RWPE2 (cell line): ENCODE data around the gene MEP1B.
"Not testable (repeated sequence)": the region's sequence is repeated elsewhere in the genome, so short reads cannot be mapped to it uniquely, and the experiment has no call there.

Experiments
- ATAC-seq: fragments of 200-7000 bp; cut with Tn5 transposase; 3 replicates; pipeline ENCODE4 v1.9.1; 2021; ENCODE audit warnings: low read depth
- DNase-seq: peaks from one replicate; pipeline ENCODE4 v3.0.0-alpha.2; 2020; ENCODE audit warnings: low spot score
- H3K27ac ChIP-seq: fragments of 450-650 bp; 2 replicates; pipeline ENCODE4 v1.5.1; 2017; ENCODE audit warnings: mild to moderate bottlenecking; ENCODE audit not compliant: poor library complexity, severe bottlenecking
- H3K27me3 ChIP-seq: fragments of 250-450 bp; sonication (Bioruptor Pico); 2 replicates; pipeline ENCODE4 v1.5.1; 2021; ENCODE audit warnings: mild to moderate bottlenecking, moderate library complexity; ENCODE audit not compliant: insufficient read depth, poor library complexity, severe bottlenecking
- H3K36me3 ChIP-seq: fragments of 250-450 bp; sonication (Bioruptor Pico); 2 replicates; pipeline ENCODE4 v1.5.1; 2020; ENCODE audit warnings: low read depth, mild to moderate bottlenecking, moderate library complexity
- H3K4me1 ChIP-seq: fragments of 250-450 bp; sonication (Bioruptor Pico); 2 replicates; pipeline ENCODE4 v1.5.1; 2021; ENCODE audit warnings: mild to moderate bottlenecking, moderate library complexity; ENCODE audit not compliant: insufficient read depth, poor library complexity, severe bottlenecking
- H3K4me3 ChIP-seq: fragments of 250-450 bp; sonication (Bioruptor Pico); 2 replicates; pipeline ENCODE4 v1.5.1; 2021; ENCODE audit warnings: mild to moderate bottlenecking, moderate library complexity; ENCODE audit not compliant: severe bottlenecking
- H3K9me3 ChIP-seq: fragments of 250-450 bp; sonication (Bioruptor Pico); 2 replicates; pipeline ENCODE4 v1.5.1; 2021; ENCODE audit warnings: mild to moderate bottlenecking, moderate library complexity; ENCODE audit not compliant: severe bottlenecking
- TF ChIP-seq, protein P1 (sequence below): fragments of 450-650 bp; IDR thresholded peaks from one replicate; pipeline ENCODE4 v1.5.1; 2017; ENCODE audit warnings: mild to moderate bottlenecking, moderate library complexity; ENCODE audit not compliant: poor library complexity, severe bottlenecking

Gene MEP1B

DNA sequence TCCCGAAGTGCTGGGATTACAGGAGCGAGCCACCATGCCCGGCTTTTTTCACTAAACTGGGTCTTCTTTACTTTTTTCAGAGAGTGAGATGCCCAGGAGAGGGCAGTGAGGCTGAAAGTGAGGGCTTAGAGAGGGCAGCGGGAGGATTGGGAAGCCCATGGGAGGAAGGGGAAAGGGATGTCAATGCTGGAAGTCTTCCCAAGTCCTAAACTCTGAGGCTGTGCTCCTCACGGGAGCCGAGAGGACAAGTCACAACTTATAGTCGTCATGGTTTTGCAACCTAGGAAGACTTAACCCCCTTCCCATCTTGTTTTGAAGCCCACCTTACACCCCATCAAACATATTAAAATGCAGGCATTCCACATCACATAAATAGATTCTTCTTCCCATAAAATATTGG, 15.1 kb upstream of the MEP1B start:
- Histone ChIP-seq H3K4me3 (no peak overlapping the region), H3K36me3 (no peaks in the 10 kb centered on the region), H3K9me3 (no peaks in the 10 kb centered on the region), H3K27me3 (no peaks in the 10 kb centered on the region), H3K27ac (no peak overlapping the region), H3K4me1 (no peaks in the 10 kb centered on the region)
- DNase-seq (no peak), ATAC-seq (no peak)
- TF ChIP-seq, protein P1, sequence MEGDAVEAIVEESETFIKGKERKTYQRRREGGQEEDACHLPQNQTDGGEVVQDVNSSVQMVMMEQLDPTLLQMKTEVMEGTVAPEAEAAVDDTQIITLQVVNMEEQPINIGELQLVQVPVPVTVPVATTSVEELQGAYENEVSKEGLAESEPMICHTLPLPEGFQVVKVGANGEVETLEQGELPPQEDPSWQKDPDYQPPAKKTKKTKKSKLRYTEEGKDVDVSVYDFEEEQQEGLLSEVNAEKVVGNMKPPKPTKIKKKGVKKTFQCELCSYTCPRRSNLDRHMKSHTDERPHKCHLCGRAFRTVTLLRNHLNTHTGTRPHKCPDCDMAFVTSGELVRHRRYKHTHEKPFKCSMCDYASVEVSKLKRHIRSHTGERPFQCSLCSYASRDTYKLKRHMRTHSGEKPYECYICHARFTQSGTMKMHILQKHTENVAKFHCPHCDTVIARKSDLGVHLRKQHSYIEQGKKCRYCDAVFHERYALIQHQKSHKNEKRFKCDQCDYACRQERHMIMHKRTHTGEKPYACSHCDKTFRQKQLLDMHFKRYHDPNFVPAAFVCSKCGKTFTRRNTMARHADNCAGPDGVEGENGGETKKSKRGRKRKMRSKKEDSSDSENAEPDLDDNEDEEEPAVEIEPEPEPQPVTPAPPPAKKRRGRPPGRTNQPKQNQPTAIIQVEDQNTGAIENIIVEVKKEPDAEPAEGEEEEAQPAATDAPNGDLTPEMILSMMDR = no peak

GRCh38 chr18:32175265-32175664, 14.6 kb upstream of the MEP1B start:
- Histone ChIP-seq H3K27me3 (no peaks in the 10 kb centered on the region), H3K9me3 (no peaks in the 10 kb centered on the region), H3K4me1 (no peaks in the 10 kb centered on the region), H3K36me3 (no peaks in the 10 kb centered on the region), H3K27ac (no peak overlapping the region), H3K4me3 (no peak overlapping the region)
- DNase-seq = no peak
- no peak for ATAC-seq
- TF ChIP-seq, protein P1 = no peak

DNA sequence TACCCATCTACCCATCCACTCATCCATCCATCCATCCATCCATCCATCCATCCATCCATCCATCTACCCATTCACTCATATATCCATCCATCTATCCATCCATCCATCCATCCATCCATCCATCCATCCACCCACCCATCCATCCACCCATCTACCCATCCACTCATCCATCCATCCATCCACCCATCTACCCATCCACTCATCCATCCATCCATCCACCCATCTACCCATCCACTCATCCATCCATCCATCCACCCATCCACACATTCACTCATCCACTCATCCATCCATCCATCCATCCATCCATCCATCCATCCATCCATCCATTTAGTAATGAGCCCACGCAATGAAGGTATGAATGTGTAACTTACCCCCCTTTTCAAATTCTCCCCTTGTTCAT, 13.1 kb upstream of the MEP1B start:
- not testable (repeated sequence) for H3K4me3 ChIP-seq, ATAC-seq

DNA sequence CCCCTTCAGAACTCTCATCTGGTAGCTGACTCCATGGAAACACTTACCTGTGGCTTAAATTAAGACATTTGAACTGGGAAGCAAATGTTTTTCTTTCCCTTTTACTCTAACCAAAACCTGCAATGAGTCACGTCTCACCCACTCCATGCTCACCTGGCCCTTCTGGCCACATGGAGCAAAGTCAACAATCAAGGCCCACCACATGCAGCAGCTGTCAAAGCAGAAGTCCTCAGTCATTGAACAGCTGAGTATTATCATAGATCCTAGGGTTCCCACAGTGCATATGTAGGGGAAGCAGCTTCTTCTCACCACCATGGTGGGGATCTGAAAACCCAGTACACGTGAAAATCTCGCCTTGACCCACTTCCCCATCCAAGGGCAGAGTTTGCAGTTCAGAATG, 12.3 kb upstream of the MEP1B start:
- Histone ChIP-seq H3K27me3 (no peaks in the 10 kb centered on the region), H3K4me3 (no peak overlapping the region), H3K4me1 (no peaks in the 10 kb centered on the region), H3K36me3 (no peaks in the 10 kb centered on the region), H3K27ac (no peak overlapping the region), H3K9me3 (no peaks in the 10 kb centered on the region)
- DNase-seq = no peak
- no peak for ATAC-seq
- TF ChIP-seq, protein P1 = no peak

More for the DNA sequence above, 13.1 kb upstream of the MEP1B start:
- not testable (repeated sequence) for H3K4me1 ChIP-seq, H3K9me3 ChIP-seq, H3K27me3 ChIP-seq, DNase-seq, H3K27ac ChIP-seq, H3K36me3 ChIP-seq

- no peaks in the 10 kb centered on the region for H3K36me3 ChIP-seq
- TF ChIP-seq, protein P1 = no peak
- DNase-seq = no peak
- H3K4me1 ChIP-seq = no peaks in the 10 kb centered on the region
- no peaks in the 10 kb centered on the region for H3K27me3 ChIP-seq
- no peak overlapping the region for H3K4me3 ChIP-seq
- no peak overlapping the region for H3K27ac ChIP-seq
- H3K9me3 ChIP-seq = no peaks in the 10 kb centered on the region
- ATAC-seq = no peak
These were observed 6.3 kb upstream of the MEP1B start for GRCh38 chr18:32183503-32183902.
